22Rv1 (cell line): ENCODE results near the gene FBXO8.

ENCODE experiments used
- CTCF ChIP-seq: fragments of 450-650 bp; IDR thresholded peaks from 2 replicates; pipeline ENCODE4 v1.5.1; 2017; ENCODE audit warnings: mild to moderate bottlenecking
- ZFX ChIP-seq: fragments of 450-650 bp; IDR thresholded peaks from 2 replicates; pipeline ENCODE4 v1.6.1; 2017; ENCODE audit warnings: antibody characterized with exemption, borderline replicate concordance

GRCh38 chr4:174213731-174214100 is 69.8 kb downstream of the FBXO8 start:
- no peak for TF ChIP-seq CTCF
- TF ChIP-seq ZFX: no peak
